HepG2 (cell line): ENCODE measurements around the gene FAM83E. TPM values are rescaled to one million over a fixed set of nuclear protein-coding genes. Genes with fewer than 3 reads are reported as not detected.

Experiments
- BHLHE40 ChIP-seq: IDR thresholded peaks from 2 replicates; pipeline ENCODE4 v1.6.1; 2011; ENCODE audit warnings: low read length, improper control_type of control experiment
- HNF4A ChIP-seq: sonication (generic); formaldehyde crosslinking; IDR thresholded peaks from 2 replicates; pipeline ENCODE4 v1.4.0; 2020; ENCODE audit warnings: missing genetic modification reagents
- NR2C2 ChIP-seq: sonication (generic); formaldehyde crosslinking; IDR thresholded peaks from 2 replicates; pipeline ENCODE4 v1.4.0; 2020; ENCODE audit warnings: missing genetic modification reagents, mild to moderate bottlenecking, moderate library complexity, borderline replicate concordance
- ZBTB20 ChIP-seq: sonication (generic); formaldehyde crosslinking; IDR thresholded peaks from 2 replicates; pipeline ENCODE4 v1.8.1; 2023; ENCODE audit warnings: missing genetic modification reagents, low read depth, mild to moderate bottlenecking, borderline replicate concordance
- ZMYM2 ChIP-seq: sonication (generic); formaldehyde crosslinking; IDR thresholded peaks from 2 replicates; pipeline ENCODE4 v1.8.0; 2022; ENCODE audit warnings: mild to moderate bottlenecking, missing genetic modification reagents
- ZNF850 ChIP-seq: sonication (generic); formaldehyde crosslinking; conservative IDR thresholded peaks from 2 replicates; pipeline ENCODE4 v1.9.0; 2021; ENCODE audit warnings: mild to moderate bottlenecking, missing genetic modification reagents
- polyA plus RNA-seq, 8 experiments: library from polyadenylated mRNA; depleted of rRNA in 3 of 8; stranded (reverse) in 7 of 8; unstranded in 1 of 8; fragments of >200 nt; fragmentation: Illumina TruSeq in 4 of 8; extraction: Trizol in 4 of 8; gene quantifications; 2 replicates each; pipeline versions ENCODE4 v1.2.1 to v1.2.3, GENCODE V29; 2011 to 2016; ENCODE audit warnings: low read depth in 4 of 8, missing spikeins in 1 of 8, mixed read lengths in 1 of 8; ENCODE audit not compliant: insufficient read depth in 1 of 8
- total RNA-seq, 5 experiments: library from RNA; depleted of rRNA; stranded (reverse); fragments of >200 nt; fragmentation: Illumina TruSeq; extraction: Trizol; gene quantifications; 2 replicates each; pipeline ENCODE4 v1.2.3, GENCODE V29; 2016; ENCODE audit warnings: low read depth in 1 of 5
- TF ChIP-seq, protein P1 (sequence below): sonication (generic); formaldehyde crosslinking; IDR thresholded peaks from 2 replicates; pipeline ENCODE4 v1.4.0; 2020; ENCODE audit warnings: missing genetic modification reagents, mild to moderate bottlenecking, borderline replicate concordance
- TF ChIP-seq, protein P2 (sequence below): sonication (generic); formaldehyde crosslinking; IDR thresholded peaks from 2 replicates; pipeline ENCODE4 v1.4.0; 2020; ENCODE audit warnings: missing genetic modification reagents
- TF ChIP-seq, protein P3 (sequence below): sonication (generic); formaldehyde crosslinking; IDR thresholded peaks from 2 replicates; pipeline ENCODE4 v1.4.0; 2020; ENCODE audit warnings: low read depth, missing genetic modification reagents
- TF ChIP-seq, protein P4 (sequence below): sonication (generic); formaldehyde crosslinking; IDR thresholded peaks from 2 replicates; pipeline ENCODE4 v1.4.0; 2020; ENCODE audit warnings: missing genetic modification reagents, low read depth, mild to moderate bottlenecking, borderline replicate concordance
- TF ChIP-seq, protein P5 (sequence below): sonication (generic); formaldehyde crosslinking; IDR thresholded peaks from 2 replicates; pipeline ENCODE4 v1.4.0; 2020; ENCODE audit warnings: mild to moderate bottlenecking, low read depth, missing genetic modification reagents

Gene FAM83E
- total and polyA plus RNA-seq, 2 of the 13 experiments (the other 11 are each of a cell fraction or from before 2014, with no cell fraction given), result 0.18 to 0.60 TPM

DNA sequence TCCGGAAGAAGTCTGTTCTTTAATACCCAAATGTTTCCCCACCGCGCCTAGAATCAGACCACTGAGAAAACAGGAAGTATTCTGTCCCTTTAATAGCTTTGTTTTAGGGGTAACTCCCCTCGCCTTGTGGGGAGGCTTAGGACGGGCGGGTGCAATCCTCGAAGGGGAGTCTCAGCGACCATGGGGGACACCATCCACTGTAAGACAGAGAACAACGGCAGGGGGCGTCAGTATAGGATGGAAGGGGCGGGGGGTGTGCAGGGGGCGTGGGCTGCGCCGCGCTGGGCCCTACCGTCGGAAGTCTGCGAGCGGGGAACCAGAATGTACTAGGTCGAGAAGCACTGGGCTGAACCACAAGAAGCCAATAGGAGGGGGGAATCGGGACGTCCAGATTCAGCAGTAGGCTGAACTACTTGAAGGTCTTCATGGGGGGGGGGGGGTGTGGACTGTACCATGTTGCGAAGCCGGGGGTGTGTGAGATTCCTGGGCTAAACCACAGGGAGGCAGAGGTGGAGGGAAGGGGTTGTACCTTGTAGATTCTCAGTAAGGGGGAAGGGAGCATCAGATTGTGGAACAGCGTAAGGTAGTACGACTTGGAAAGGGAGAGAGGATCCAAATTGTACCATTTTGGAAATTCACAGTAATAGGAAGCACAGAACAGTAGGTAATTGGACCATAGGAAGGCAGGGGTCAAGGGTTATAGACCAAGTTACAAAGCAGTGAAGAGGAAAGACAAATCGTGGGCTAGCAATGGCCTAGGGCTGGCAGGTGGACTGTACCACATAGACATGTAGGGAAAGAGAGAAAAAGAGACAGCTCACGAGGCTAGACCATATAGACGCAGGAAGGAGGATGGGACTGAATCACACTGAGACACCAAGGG is 23.3 kb upstream of the FAM83E start (continued):
- TF ChIP-seq, protein P1, sequence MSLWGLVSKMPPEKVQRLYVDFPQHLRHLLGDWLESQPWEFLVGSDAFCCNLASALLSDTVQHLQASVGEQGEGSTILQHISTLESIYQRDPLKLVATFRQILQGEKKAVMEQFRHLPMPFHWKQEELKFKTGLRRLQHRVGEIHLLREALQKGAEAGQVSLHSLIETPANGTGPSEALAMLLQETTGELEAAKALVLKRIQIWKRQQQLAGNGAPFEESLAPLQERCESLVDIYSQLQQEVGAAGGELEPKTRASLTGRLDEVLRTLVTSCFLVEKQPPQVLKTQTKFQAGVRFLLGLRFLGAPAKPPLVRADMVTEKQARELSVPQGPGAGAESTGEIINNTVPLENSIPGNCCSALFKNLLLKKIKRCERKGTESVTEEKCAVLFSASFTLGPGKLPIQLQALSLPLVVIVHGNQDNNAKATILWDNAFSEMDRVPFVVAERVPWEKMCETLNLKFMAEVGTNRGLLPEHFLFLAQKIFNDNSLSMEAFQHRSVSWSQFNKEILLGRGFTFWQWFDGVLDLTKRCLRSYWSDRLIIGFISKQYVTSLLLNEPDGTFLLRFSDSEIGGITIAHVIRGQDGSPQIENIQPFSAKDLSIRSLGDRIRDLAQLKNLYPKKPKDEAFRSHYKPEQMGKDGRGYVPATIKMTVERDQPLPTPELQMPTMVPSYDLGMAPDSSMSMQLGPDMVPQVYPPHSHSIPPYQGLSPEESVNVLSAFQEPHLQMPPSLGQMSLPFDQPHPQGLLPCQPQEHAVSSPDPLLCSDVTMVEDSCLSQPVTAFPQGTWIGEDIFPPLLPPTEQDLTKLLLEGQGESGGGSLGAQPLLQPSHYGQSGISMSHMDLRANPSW, result 0 out of 2 replicates have a peak, but pooled peaks have one; percentile 14
- TF ChIP-seq, protein P2, sequence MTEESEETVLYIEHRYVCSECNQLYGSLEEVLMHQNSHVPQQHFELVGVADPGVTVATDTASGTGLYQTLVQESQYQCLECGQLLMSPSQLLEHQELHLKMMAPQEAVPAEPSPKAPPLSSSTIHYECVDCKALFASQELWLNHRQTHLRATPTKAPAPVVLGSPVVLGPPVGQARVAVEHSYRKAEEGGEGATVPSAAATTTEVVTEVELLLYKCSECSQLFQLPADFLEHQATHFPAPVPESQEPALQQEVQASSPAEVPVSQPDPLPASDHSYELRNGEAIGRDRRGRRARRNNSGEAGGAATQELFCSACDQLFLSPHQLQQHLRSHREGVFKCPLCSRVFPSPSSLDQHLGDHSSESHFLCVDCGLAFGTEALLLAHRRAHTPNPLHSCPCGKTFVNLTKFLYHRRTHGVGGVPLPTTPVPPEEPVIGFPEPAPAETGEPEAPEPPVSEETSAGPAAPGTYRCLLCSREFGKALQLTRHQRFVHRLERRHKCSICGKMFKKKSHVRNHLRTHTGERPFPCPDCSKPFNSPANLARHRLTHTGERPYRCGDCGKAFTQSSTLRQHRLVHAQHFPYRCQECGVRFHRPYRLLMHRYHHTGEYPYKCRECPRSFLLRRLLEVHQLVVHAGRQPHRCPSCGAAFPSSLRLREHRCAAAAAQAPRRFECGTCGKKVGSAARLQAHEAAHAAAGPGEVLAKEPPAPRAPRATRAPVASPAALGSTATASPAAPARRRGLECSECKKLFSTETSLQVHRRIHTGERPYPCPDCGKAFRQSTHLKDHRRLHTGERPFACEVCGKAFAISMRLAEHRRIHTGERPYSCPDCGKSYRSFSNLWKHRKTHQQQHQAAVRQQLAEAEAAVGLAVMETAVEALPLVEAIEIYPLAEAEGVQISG (CRISPR knock-in tag), result 0 out of 2 replicates have a peak, but pooled peaks have one; percentile 16
- TF ChIP-seq, protein P3, sequence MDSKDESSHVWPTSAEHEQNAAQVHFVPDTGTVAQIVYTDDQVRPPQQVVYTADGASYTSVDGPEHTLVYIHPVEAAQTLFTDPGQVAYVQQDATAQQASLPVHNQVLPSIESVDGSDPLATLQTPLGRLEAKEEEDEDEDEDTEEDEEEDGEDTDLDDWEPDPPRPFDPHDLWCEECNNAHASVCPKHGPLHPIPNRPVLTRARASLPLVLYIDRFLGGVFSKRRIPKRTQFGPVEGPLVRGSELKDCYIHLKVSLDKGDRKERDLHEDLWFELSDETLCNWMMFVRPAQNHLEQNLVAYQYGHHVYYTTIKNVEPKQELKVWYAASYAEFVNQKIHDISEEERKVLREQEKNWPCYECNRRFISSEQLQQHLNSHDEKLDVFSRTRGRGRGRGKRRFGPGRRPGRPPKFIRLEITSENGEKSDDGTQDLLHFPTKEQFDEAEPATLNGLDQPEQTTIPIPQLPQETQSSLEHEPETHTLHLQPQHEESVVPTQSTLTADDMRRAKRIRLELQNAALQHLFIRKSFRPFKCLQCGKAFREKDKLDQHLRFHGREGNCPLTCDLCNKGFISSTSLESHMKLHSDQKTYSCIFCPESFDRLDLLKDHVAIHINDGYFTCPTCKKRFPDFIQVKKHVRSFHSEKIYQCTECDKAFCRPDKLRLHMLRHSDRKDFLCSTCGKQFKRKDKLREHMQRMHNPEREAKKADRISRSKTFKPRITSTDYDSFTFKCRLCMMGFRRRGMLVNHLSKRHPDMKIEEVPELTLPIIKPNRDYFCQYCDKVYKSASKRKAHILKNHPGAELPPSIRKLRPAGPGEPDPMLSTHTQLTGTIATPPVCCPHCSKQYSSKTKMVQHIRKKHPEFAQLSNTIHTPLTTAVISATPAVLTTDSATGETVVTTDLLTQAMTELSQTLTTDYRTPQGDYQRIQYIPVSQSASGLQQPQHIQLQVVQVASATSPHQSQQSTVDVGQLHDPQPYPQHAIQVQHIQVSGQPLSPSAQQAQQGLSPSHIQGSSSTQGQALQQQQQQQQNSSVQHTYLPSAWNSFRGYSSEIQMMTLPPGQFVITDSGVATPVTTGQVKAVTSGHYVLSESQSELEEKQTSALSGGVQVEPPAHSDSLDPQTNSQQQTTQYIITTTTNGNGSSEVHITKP (CRISPR knock-in tag), result peak; percentile 99
- TF ChIP-seq HNF4A (peak; percentile 18; the same call in 1 of the 2 replicates), ZMYM2 (0 out of 2 replicates have a peak, but pooled peaks have one; percentile 34), BHLHE40 (peak; percentile 92), NR2C2 (CRISPR knock-in tag) (peak; percentile 47; the same call in 1 of the 2 replicates), ZNF850 (0 out of 2 replicates have a peak, but pooled peaks have one; percentile 9), ZBTB20 (CRISPR knock-in tag) (0 out of 2 replicates have a peak, but pooled peaks have one; percentile 7)
- TF ChIP-seq, protein P4, sequence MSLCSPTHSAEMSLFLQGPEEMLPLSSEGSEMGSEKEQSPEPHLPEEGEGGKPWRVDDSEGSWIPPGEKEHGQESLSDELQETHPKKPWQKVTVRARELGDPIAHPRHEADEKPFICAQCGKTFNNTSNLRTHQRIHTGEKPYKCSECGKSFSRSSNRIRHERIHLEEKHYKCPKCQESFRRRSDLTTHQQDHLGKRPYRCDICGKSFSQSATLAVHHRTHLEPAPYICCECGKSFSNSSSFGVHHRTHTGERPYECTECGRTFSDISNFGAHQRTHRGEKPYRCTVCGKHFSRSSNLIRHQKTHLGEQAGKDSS, result 0 out of 2 replicates have a peak, but pooled peaks have one; percentile 31
- TF ChIP-seq, protein P5, sequence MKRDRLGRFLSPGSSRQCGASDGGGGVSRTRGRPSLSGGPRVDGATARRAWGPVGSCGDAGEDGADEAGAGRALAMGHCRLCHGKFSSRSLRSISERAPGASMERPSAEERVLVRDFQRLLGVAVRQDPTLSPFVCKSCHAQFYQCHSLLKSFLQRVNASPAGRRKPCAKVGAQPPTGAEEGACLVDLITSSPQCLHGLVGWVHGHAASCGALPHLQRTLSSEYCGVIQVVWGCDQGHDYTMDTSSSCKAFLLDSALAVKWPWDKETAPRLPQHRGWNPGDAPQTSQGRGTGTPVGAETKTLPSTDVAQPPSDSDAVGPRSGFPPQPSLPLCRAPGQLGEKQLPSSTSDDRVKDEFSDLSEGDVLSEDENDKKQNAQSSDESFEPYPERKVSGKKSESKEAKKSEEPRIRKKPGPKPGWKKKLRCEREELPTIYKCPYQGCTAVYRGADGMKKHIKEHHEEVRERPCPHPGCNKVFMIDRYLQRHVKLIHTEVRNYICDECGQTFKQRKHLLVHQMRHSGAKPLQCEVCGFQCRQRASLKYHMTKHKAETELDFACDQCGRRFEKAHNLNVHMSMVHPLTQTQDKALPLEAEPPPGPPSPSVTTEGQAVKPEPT (CRISPR knock-in tag), result 0 out of 2 replicates have a peak, but pooled peaks have one; percentile 15
